SKM-1 (cell line): Measurements from ENCODE around the gene ADI1.
"Not testable (repeated sequence)": the region's sequence is repeated elsewhere in the genome, so short reads cannot be mapped to it uniquely, and the experiment has no call there.

Experiments used
- DNase-seq: peaks from one replicate; lab custom pipeline; 2025; ENCODE audit not compliant: unreplicated experiment; lab: John Stamatoyannopoulos, UW

The ADI1 gene

GRCh38 chr2:3494984-3495666, 24.2 kb downstream of the ADI1 start:
- DNase-seq = no peak

DNA sequence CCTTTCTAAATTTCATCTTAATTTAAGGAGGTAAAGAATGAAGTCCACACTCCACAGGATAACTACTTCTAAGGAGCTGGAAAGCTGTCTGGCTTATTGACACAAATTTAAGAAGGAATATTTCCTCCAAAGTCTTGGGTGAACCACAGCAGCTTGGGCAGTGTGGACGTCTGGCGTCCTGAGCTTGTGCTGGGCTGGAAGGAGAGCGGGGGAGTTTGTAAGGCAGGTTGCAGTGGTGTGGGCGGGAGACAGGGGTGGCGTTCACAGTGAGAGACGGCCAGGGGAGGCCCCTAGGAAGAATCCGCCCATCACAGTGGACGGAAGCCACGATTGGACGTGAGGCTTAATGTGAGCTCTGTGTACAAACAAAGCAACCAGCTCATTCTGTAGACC, 25.7 kb downstream of the ADI1 start:
- no peak for DNase-seq

DNA sequence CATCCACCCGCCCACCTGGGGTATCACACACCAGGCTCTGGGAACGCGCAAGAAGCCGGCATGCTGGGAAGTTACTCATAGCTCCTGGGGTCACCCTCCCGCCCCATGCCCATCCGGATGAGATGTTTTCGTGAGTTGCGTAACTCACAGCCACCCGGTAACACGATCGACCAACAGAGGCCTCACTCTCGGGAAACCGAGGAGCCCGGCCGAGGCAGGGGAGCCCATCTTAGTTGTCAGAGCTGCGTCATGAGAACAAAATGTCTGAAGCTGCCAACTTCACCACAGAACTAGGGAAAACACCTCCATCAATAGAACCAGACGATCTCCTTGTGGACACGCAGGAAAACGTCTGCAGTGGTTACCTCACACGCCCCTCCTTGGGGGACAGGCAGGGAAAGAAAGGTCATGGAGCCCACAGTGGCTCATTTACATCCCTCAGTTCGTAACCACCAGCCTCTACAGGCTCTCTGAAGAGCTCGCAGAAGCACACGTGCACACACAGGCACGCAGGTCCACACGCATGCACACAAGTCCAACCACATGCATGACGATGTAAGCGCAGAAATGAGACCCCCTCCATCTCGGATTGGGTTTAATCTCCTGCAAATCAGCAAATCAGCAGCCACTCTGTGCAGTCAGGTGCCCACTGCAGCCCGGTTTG, 26.2 kb downstream of the ADI1 start:
- DNase-seq = no peak

GRCh38 chr2:3492475-3492787, 26.9 kb downstream of the ADI1 start:
- DNase-seq = not testable (repeated sequence)

DNA sequence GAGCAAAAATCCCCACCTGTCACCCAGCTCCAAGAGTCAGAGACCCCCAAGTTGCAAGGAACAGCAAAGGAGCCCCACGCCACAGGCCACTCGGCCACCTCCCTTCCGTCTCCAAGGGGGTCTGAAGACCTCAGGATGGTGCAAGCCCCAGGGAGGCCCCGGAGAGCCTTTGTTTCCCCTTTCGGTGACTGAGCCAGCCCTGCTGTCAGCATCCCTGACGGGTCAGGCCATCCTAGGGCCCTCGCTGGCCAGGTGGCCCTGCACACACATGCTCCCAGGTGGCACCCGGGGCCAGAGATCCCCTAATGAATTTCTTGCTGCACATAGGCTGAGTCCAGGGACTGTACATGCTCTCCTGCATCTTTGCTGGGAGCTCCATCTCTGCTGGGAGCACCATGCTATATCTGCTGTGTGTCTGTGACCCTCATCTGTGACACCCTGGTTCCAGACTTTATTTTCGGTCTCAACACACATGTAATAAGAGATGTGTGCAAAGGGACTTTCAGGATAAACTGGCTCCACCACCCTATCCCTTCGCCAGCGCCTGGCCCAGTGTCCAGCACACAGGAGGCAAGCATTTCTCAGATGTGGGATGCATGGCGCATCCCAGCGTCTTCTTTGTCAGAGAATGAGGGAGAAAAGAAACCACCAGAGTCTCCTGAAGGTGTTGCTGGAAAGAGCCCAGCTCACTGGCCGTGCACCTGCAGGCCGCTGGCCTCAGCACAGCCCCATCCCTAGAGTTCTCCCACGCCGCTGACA, 27.4 kb downstream of the ADI1 start:
- DNase-seq = no peak

- DNase-seq = no peak
Observed at GRCh38 chr2:3491306-3491705, 28.0 kb downstream of the ADI1 start.

GRCh38 chr2:3490191-3491170, 28.9 kb downstream of the ADI1 start:
- no peak for DNase-seq

DNA sequence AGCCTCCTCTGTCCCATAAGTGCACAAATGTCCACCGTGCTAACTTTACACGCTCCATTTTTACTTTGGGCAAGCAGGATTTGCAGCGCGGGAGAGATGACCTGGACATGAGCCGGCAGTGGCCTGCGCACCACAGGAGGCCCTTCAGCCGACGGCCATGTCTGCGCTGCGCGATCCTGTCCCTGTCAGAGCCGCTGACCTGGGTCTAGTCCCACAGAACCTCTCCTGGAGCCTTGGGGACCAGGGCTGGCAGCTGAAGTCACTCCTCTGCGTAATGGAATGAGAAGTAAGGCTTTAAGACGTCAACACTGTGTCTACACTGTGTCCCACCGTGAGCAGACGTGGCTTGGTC, 29.6 kb downstream of the ADI1 start:
- no peak for DNase-seq

- no peak for DNase-seq
Observed at GRCh38 chr2:3488855-3489763, 30.2 kb downstream of the ADI1 start.

- no peak for DNase-seq
Observed at GRCh38 chr2:3488061-3488531, 31.2 kb downstream of the ADI1 start.

DNA sequence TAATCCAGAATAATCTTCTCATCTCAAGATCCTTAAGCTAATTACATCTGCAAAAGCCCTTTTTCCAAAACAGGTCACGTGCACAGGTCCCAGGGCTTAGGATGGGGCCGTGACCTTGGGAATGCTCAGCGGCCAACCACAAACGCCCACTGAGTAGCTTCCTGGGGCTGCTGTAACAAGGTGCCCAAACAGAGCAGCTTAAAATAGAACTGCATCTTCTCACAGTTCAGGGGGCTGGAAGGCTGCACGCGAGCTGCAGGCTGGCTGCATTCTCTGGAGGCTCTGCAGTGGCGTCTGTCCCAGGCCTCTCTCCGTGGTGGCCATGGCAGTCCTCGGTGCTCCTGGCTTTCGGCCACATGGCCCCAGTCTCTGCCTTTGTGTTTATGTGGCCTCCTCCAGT, 31.9 kb downstream of the ADI1 start:
- DNase-seq = no peak

GRCh38 chr2:3487028-3487425, 32.3 kb downstream of the ADI1 start:
- no peak for DNase-seq

GRCh38 chr2:3486047-3487027, 33.0 kb downstream of the ADI1 start:
- DNase-seq = no peak

- no peak for DNase-seq
Observed at GRCh38 chr2:3485166-3485565, 34.2 kb downstream of the ADI1 start.

- no peak for DNase-seq
Observed at GRCh38 chr2:3483986-3484960, 35.1 kb downstream of the ADI1 start.

DNA sequence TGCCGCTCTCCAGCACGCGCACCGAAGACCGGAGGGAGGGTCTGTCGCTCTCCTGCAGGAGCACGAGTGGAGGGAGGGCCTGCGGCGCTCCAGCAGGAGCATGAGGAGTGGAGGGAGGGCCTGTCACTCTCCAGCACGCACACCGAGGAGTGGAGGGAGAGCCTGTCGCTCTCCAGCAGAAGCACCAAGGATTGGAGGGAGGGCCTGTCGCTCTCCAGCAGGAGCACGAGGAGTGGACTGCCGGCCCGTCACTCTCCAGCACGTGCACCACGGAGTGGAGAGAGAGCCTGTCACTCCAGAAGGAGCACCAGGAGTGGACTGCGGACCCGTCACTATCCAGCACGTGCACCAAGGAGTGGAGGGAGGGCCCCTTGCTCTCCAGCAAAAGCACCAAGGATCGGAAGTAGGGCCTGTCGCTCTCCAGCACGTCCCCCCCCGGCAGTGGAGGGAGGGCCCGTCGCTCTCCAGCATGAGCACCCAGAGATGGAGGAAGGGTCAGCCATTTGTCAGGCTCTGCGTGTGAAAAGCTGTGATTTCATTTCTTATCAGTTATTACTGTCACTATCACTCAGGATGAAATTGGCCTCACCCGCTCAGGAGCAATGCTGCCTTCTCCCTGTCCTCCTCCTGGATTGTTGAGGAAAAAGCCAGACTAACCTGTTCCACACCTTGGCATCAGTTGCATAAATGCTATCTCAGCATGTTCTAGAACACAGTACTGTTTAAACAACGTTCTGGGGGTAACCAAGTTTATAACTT, 35.9 kb downstream of the ADI1 start:
- DNase-seq = no peak

DNA sequence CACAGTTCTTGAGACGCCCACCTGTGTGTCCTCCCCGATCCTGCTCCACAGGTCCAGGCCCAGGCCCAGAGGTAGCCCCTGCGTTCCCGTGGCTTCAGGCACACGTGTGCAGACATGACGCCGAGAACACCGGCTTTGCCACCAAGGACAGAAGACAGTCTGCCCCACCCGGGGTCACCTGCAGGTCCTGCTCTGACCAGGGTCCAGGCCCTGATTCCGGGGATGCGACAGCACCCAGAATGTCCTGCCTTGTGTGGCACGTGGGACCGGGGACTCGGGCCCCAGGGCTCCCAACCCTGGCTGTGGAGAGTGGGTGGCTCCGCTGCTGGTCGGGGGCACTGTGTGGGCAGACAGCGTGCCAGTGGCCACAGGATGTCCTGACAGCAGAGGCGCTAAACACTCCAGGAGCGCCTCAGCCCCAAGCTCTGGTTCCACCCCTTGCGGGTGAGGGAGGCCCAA, 36.9 kb downstream of the ADI1 start:
- DNase-seq = no peak
